Measurements from ENCODE around the gene GUCY2C.

The GUCY2C gene

DNA sequence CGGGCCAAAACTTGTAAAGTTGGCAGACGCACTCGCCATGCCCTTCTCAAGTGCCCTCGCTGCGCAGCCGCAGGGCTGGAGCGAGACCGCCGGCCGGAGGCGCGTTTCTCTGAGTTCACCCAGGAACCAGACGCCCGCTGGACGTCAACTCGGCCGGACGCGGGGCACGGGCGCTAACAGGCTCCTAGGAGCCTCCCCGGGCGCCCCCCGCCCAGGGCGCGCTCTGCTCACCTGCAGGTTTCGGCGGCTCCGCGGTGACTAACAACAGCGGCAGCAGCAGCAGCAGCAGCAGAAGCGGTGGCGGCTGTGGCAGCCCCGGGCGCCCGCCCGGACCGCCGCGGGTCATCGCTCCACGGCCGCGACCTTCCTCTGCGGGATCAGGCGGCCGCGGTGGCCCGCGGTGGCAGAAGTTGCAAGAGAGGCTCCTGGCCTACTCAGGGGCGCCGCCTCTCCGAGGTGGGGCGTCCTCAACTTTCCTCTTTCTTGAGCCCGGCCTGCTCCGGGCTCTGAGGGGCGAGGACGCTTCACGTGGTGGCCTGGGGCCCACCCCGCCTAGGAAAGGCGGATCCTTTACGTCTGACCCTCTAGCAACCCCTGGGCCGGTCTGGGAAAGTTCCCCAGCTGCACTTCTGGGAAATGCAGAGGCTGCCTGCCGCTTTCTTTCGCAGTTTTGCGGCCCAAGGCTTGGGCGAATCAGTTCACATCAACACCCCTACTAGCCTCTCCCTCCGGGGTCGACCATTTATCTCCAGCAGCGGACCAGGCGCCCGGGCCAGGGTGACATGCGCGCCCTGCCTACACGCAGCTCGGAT lies 128.8 kb downstream of the GUCY2C start, which contains the start of gene PLBD1:
TSS of gene PLBD1 (minus strand) at position 533 of the 812 bp plus-strand sequence. CDS start at position 346, 187 bp downstream.
- DNase-seq = peak; percentile 8

DNA sequence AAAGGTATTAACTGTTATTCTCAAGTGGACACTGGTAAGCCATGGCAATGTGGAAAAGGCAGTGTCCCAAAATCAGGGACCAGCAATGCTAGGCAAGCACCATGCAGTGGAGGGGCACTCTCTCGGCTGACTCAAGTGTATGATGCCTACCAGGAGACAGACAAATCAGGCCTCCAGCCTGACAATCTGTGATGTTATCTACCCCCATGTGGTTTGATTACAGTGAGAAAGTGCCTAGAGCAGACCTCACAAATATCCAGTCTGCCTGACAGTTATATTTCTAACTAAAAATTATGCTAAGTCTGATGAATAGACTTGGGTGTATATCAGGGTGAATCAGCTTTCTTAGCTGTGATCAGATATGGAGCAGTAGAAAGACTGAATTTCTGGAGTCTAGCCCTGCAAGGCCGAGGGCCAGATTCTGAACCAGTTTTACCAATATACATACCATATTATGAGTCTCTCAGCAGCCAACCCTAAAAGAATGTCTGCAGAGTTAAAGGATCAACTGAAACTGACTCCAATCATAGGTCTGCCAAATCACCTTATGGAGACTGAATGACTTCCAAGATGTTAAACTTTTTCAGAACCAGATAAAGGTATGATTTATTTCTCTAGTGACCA lies 132.0 kb downstream of the GUCY2C start:
- DNase-seq = no peak

DNA sequence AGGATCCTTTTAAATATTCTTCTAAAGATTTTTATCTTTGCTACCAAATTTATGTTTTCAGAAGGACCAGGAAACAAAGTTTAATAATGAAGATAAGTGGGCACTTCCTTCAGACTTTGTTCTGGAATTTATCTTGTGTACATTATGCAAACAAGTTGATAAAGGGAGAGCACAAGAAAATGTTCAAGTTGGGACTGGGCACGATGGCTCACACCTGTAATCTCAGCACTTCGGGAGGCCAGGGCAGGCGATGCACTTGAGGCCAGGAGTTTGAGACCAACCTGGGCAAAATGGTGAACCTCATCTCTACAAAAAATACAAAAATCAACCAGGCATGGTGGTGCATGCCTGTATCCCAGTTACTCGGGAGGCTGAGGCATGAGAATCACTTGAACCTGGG lies 133.4 kb downstream of the GUCY2C start:
- no peak for DNase-seq

Measured in fibroblast of skin of right biceps (primary cell).